HepG2 (cell line): ENCODE results near the gene FUOM. TPM values are rescaled to one million over a fixed set of nuclear protein-coding genes. Genes with fewer than 3 reads are reported as not detected.

Source experiments
- ATAC-seq: fragments of 200-7000 bp; cut with Tn5 transposase; 3 replicates; pipeline ENCODE4 v1.9.1; 2020; ENCODE audit warnings: mild to moderate bottlenecking, moderate library complexity
- BruUV-seq: library from RNA; stranded (reverse); fragments of 400-500 nt; replicated peaks from 2 replicates; lab custom pipeline; 2021; lab: Mats Ljungman, UMichigan
- CTCF ChIA-PET: fragments of 300-600 bp; formaldehyde crosslinking; extraction: SDS; loops from one replicate; lab custom pipeline; 2021; ENCODE audit warnings: low total read pairs, inconsistent platforms, low intra/inter-chr PET ratio; lab: Yijun Ruan, JAX
- POLR2A ChIA-PET: fragments of 350-600 bp; sonication (Branson Sonifier 250); formaldehyde crosslinking; loops from one replicate; lab custom pipeline; 2020; ENCODE audit warnings: antibody characterized with exemption, inconsistent platforms; lab: Yijun Ruan, JAX
- DNase-seq: peaks from one replicate; pipeline ENCODE4 v3.0.0-alpha.2; 2015; ENCODE audit warnings: low spot score
- FAIRE-seq: peaks from 3 replicates; lab custom pipeline; 2011; peaks lifted over from hg19 to GRCh38; lab: Jason Lieb, UNC
- H2AFZ ChIP-seq: one replicate; pipeline ENCODE4 v1.6.1; 2011; ENCODE audit warnings: low read length, inconsistent platforms
- H3K27ac ChIP-seq: fragments of 300-600 bp; 3 replicates; pipeline ENCODE4 v1.8.0; 2011; ENCODE audit warnings: mixed run types, mild to moderate bottlenecking, mixed read lengths, low read length, inconsistent platforms; ENCODE audit not compliant: insufficient read depth; ENCODE audit errors: extremely low read length
- H3K27me3 ChIP-seq, 2 experiments: fragments of 200-600 bp in 1 of 2; 2 replicates in 1 of 2; 3 replicates in 1 of 2; pipeline versions ENCODE4 v1.6.0 to v1.8.0; 2011; ENCODE audit warnings: low read length in 2 of 2, mild to moderate bottlenecking in 2 of 2, moderate library complexity in 2 of 2, inconsistent platforms in 1 of 2; ENCODE audit not compliant: insufficient read depth in 2 of 2, control insufficient read depth in 1 of 2
- H3K36me3 ChIP-seq, 2 experiments: fragments of 200-600 bp in 1 of 2; replicated peaks in 1 of 2; 2 replicates in 1 of 2; 3 replicates in 1 of 2; pipeline versions ENCODE4 v1.5.1 to v1.8.0; 2011; ENCODE audit warnings: low read length in 2 of 2, inconsistent platforms in 1 of 2; ENCODE audit not compliant: insufficient read depth in 2 of 2, control insufficient read depth in 1 of 2
- H3K4me1 ChIP-seq: 2 replicates; pipeline ENCODE4 v1.5.1; 2012; ENCODE audit warnings: low read length, inconsistent platforms; ENCODE audit not compliant: insufficient read depth
- H3K4me2 ChIP-seq: 2 replicates; pipeline ENCODE4 v1.6.0; 2011; ENCODE audit warnings: low read depth, low read length, inconsistent platforms
- H3K4me3 ChIP-seq, 3 experiments: fragments of 200-600 bp in 1 of 3; sonication (generic), shearing (Covaris generic) in 1 of 3; replicated peaks in 1 of 3; 2 replicates each; pipeline ENCODE4 v1.5.1; 2011 to 2016; ENCODE audit warnings: low read length in 3 of 3, inconsistent platforms in 2 of 3, low read depth in 2 of 3, mild to moderate bottlenecking in 2 of 3, control low read depth in 1 of 3, mixed read lengths in 1 of 3; ENCODE audit not compliant: insufficient read depth in 1 of 3
- H3K79me2 ChIP-seq: one replicate; pipeline ENCODE4 v1.6.1; 2011; ENCODE audit warnings: low read length, inconsistent platforms; ENCODE audit not compliant: insufficient read depth
- H3K9ac ChIP-seq: 2 replicates; pipeline ENCODE4 v1.6.0; 2011; ENCODE audit warnings: mild to moderate bottlenecking, low read depth, low read length, inconsistent platforms; ENCODE audit not compliant: insufficient read depth
- H3K9me3 ChIP-seq: 2 replicates; pipeline ENCODE4 v1.5.1; 2012; ENCODE audit warnings: mild to moderate bottlenecking, low read length
- H4K20me1 ChIP-seq: 2 replicates; pipeline ENCODE4 v1.6.0; 2011; ENCODE audit warnings: inconsistent platforms, mild to moderate bottlenecking, low read length, moderate library complexity; ENCODE audit not compliant: insufficient read depth
- ATM ChIP-seq: fragments of 450-650 bp; IDR thresholded peaks from 2 replicates; pipeline ENCODE4 v1.7.1; 2017; ENCODE audit warnings: mild to moderate bottlenecking, borderline replicate concordance
- CBX1 ChIP-seq: IDR thresholded peaks from one replicate; pipeline ENCODE4 v1.6.1; 2016; ENCODE audit warnings: antibody characterized with exemption, low read depth
- ETV6 ChIP-seq: sonication (generic); formaldehyde crosslinking; conservative IDR thresholded peaks from 2 replicates; pipeline ENCODE4 v1.4.0; 2020; ENCODE audit warnings: missing genetic modification reagents
- MYC ChIP-seq: sonication (generic); formaldehyde crosslinking; IDR thresholded peaks from 2 replicates; pipeline ENCODE4 v1.9.0; 2021; ENCODE audit warnings: missing genetic modification reagents, borderline replicate concordance
- SRSF4 ChIP-seq: fragments of 200-400 bp; formaldehyde crosslinking; IDR thresholded peaks from one replicate; pipeline ENCODE4 v1.6.1; 2018; ENCODE audit warnings: mild to moderate bottlenecking, low read depth, low read length, moderate library complexity; ENCODE audit not compliant: poor library complexity, severe bottlenecking
- ZNF20 ChIP-seq: sonication (generic); formaldehyde crosslinking; IDR thresholded peaks from 2 replicates; pipeline ENCODE4 v1.4.0; 2020; ENCODE audit warnings: mild to moderate bottlenecking, moderate library complexity, missing genetic modification reagents
- ZNF234 ChIP-seq: sonication (generic); formaldehyde crosslinking; conservative IDR thresholded peaks from 2 replicates; pipeline ENCODE4 v1.5.1; 2020; ENCODE audit warnings: mild to moderate bottlenecking, missing genetic modification reagents
- ZNF280D ChIP-seq: sonication (generic); formaldehyde crosslinking; IDR thresholded peaks from 2 replicates; pipeline ENCODE4 v1.5.1; 2020; ENCODE audit warnings: mild to moderate bottlenecking, missing genetic modification reagents
- ZNF446 ChIP-seq: sonication (generic); formaldehyde crosslinking; IDR thresholded peaks from 2 replicates; pipeline ENCODE4 v1.5.0; 2020; ENCODE audit warnings: mild to moderate bottlenecking, missing genetic modification reagents
- ZNF558 ChIP-seq: sonication (generic); formaldehyde crosslinking; IDR thresholded peaks from 2 replicates; pipeline ENCODE4 v1.9.0; 2022; ENCODE audit warnings: mild to moderate bottlenecking, missing genetic modification reagents, borderline replicate concordance
- ZNF563 ChIP-seq: sonication (generic); formaldehyde crosslinking; IDR thresholded peaks from 2 replicates; pipeline ENCODE4 v1.8.0; 2022; ENCODE audit warnings: mild to moderate bottlenecking, moderate library complexity, missing genetic modification reagents
- ZNF646 ChIP-seq: sonication (generic); formaldehyde crosslinking; IDR thresholded peaks from 2 replicates; pipeline ENCODE4 v1.9.0; 2021; ENCODE audit warnings: mild to moderate bottlenecking, missing genetic modification reagents
- ZNF879 ChIP-seq: sonication (generic); formaldehyde crosslinking; IDR thresholded peaks from 2 replicates; pipeline ENCODE4 v1.8.1; 2023; ENCODE audit warnings: missing genetic modification reagents
- WGBS: methylation state at CpG from one replicate; pipeline ENCODE4 v1.1.6; 2017; ENCODE audit warnings: low lambda C conversion rate; 5-methylcytosine and 5-hydroxymethylcytosine counted together
- in situ Hi-C: cut with HindIII; loops from 2 replicates; pipeline ENCODE4 v1.10.0; 2017; ENCODE audit warnings: low pct_unique_long_range_greater_than_20kb; ENCODE audit not compliant: extremely low pct_ligation_motif_present
- intact Hi-C: fragments of 100-400 bp; cut with micrococcal nuclease; formaldehyde crosslinking; loops from one replicate; pipeline ENCODE4 v1.10.0; 2022; ENCODE audit not compliant: unreplicated experiment
- polyA plus RNA-seq, 8 experiments: library from polyadenylated mRNA; depleted of rRNA in 3 of 8; stranded (reverse) in 7 of 8; unstranded in 1 of 8; fragments of >200 nt; fragmentation: Illumina TruSeq in 4 of 8; extraction: Trizol in 4 of 8; gene quantifications; 2 replicates each; pipeline versions ENCODE4 v1.2.1 to v1.2.3, GENCODE V29; 2011 to 2016; ENCODE audit warnings: low read depth in 4 of 8, missing spikeins in 1 of 8, mixed read lengths in 1 of 8; ENCODE audit not compliant: insufficient read depth in 1 of 8
- total RNA-seq, 5 experiments: library from RNA; depleted of rRNA; stranded (reverse); fragments of >200 nt; fragmentation: Illumina TruSeq; extraction: Trizol; gene quantifications; 2 replicates each; pipeline ENCODE4 v1.2.3, GENCODE V29; 2016; ENCODE audit warnings: low read depth in 1 of 5

Gene FUOM
- total and polyA plus RNA-seq, 2 of the 13 experiments (the other 11 are each of a cell fraction or from before 2014, with no cell fraction given): 27.5 to 60.4 TPM

GRCh38 chr10:133312769-133313145, 45.1 kb downstream of the FUOM start:
- no peak for FAIRE-seq
- no peak overlapping the region for H3K4me3 ChIP-seq
- no peak for ATAC-seq
- ChIA-PET CTCF (no interaction called here), POLR2A (no interaction called here)
- intact Hi-C loops: no loop called here
- in situ Hi-C loops: no loop called here
- no peak for TF ChIP-seq ZNF563
- TF ChIP-seq ETV6 (CRISPR knock-in tag): no peak
- no peak for TF ChIP-seq ZNF280D (CRISPR knock-in tag)
- no peak for TF ChIP-seq ZNF20 (CRISPR knock-in tag)
- no peak for TF ChIP-seq ZNF446 (CRISPR knock-in tag)
- TF ChIP-seq ZNF234: no peak
- TF ChIP-seq ZNF879: no peak
- no peak for TF ChIP-seq CBX1
- no peak for TF ChIP-seq ZNF558 (CRISPR knock-in tag)
- no peak for TF ChIP-seq ATM
- no peak for TF ChIP-seq SRSF4
- no peak for TF ChIP-seq MYC (CRISPR knock-in tag)
- no peak for TF ChIP-seq ZNF646 (CRISPR knock-in tag)
- no TSS peak for BruUV-seq
- H3K27me3 ChIP-seq: no peaks in the 10 kb centered on the region; a peak in 1 of 5 replicates
- DNase-seq: no peak
- H3K4me2 ChIP-seq: no peak overlapping the region
- H3K4me1 ChIP-seq: peaks cover 9% of the 10 kb centered on the region; the same call in 1 of the 2 replicates
- peaks cover 14 to 33% of the 10 kb centered on the region in 2 experiments; a peak in 4 of 5 replicates for H3K36me3 ChIP-seq
- no peaks in the 10 kb centered on the region for H3K9me3 ChIP-seq
- H3K9ac ChIP-seq: no peak overlapping the region
- no peak overlapping the region for H2AFZ ChIP-seq
- 91% methylated on average over 6 of the region's 9 CpGs for WGBS
- H3K27ac ChIP-seq: no peak overlapping the region
- no peaks in the 10 kb centered on the region; the same call in 1 of the 2 replicates for H4K20me1 ChIP-seq
- H3K79me2 ChIP-seq: peaks cover 9% of the 10 kb centered on the region
